Panc1 (cell line): ENCODE results near the gene IGSF21.

Source experiments
- REST ChIP-seq, 2 experiments: IDR thresholded peaks; 2 replicates each; pipeline ENCODE4 v1.6.1; 2011 to 2012; ENCODE audit warnings: low read depth in 2 of 2, control low read depth in 1 of 2, low read length in 1 of 2, mild to moderate bottlenecking in 1 of 2, moderate library complexity in 1 of 2; ENCODE audit not compliant: insufficient read depth in 1 of 2
- TF ChIP-seq, protein P1 (sequence below): fragments of 450-650 bp; IDR thresholded peaks from 2 replicates; pipeline ENCODE4 v1.5.1; 2017; ENCODE audit warnings: mild to moderate bottlenecking

GRCh38 chr1:18176619-18177018, 69.0 kb downstream of the IGSF21 start:
- no peak for TF ChIP-seq REST (IDR thresholded peaks at IDR 0.05; ENCODE audit: insufficient read depth in 1 of 2, low read depth in 2 of 2, low read length in 1 of 2)
- TF ChIP-seq, protein P1, sequence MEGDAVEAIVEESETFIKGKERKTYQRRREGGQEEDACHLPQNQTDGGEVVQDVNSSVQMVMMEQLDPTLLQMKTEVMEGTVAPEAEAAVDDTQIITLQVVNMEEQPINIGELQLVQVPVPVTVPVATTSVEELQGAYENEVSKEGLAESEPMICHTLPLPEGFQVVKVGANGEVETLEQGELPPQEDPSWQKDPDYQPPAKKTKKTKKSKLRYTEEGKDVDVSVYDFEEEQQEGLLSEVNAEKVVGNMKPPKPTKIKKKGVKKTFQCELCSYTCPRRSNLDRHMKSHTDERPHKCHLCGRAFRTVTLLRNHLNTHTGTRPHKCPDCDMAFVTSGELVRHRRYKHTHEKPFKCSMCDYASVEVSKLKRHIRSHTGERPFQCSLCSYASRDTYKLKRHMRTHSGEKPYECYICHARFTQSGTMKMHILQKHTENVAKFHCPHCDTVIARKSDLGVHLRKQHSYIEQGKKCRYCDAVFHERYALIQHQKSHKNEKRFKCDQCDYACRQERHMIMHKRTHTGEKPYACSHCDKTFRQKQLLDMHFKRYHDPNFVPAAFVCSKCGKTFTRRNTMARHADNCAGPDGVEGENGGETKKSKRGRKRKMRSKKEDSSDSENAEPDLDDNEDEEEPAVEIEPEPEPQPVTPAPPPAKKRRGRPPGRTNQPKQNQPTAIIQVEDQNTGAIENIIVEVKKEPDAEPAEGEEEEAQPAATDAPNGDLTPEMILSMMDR: no peak
